H9 (cell line): ENCODE results near the gene NFYC. TPM values are rescaled to one million over a fixed set of nuclear protein-coding genes. Genes with fewer than 3 reads are reported as not detected.

ENCODE experiments used
- DNase-seq: peaks from one replicate; pipeline ENCODE4 v3.0.0-alpha.2; 2017
- H2AFZ ChIP-seq: one replicate; pipeline ENCODE4 v1.6.1; 2013; ENCODE audit warnings: mild to moderate bottlenecking, low read length, control low read depth, moderate library complexity
- H2AK5ac ChIP-seq: 2 replicates; pipeline ENCODE4 v1.6.1; 2013; ENCODE audit warnings: low read length, control low read depth, mixed read lengths; ENCODE audit not compliant: insufficient read length
- H2BK120ac ChIP-seq: one replicate; pipeline ENCODE4 v1.6.1; 2013; ENCODE audit warnings: low read depth, mild to moderate bottlenecking, low read length, control low read depth, inconsistent platforms; ENCODE audit not compliant: poor library complexity, severe bottlenecking
- H2BK12ac ChIP-seq: 2 replicates; pipeline ENCODE4 v1.6.1; 2013; ENCODE audit warnings: low read length, control low read depth, mixed read lengths, low read depth; ENCODE audit not compliant: insufficient read length
- H2BK15ac ChIP-seq: 2 replicates; pipeline ENCODE4 v1.6.1; 2013; ENCODE audit warnings: low read depth, low read length, control low read depth
- H2BK20ac ChIP-seq: one replicate; pipeline ENCODE4 v1.6.1; 2013; ENCODE audit warnings: low read depth, mild to moderate bottlenecking, low read length, control low read depth, inconsistent platforms; ENCODE audit not compliant: poor library complexity, severe bottlenecking
- H2BK5ac ChIP-seq: 2 replicates; pipeline ENCODE4 v1.6.1; 2013; ENCODE audit warnings: low read length, control low read depth, mixed read lengths; ENCODE audit not compliant: insufficient read length
- H3K14ac ChIP-seq: 2 replicates; pipeline ENCODE4 v1.6.1; 2013; ENCODE audit warnings: low read length, control low read depth; ENCODE audit not compliant: insufficient read depth
- H3K18ac ChIP-seq: 2 replicates; pipeline ENCODE4 v1.6.1; 2013; ENCODE audit warnings: low read depth, mild to moderate bottlenecking, mixed read lengths, low read length, control low read depth; ENCODE audit not compliant: insufficient read length
- H3K23ac ChIP-seq: 2 replicates; pipeline ENCODE4 v1.6.1; 2013; ENCODE audit warnings: low read length, control low read depth, mixed read lengths, low read depth; ENCODE audit not compliant: insufficient read length
- H3K23me2 ChIP-seq: 2 replicates; pipeline ENCODE4 v1.6.1; 2013; ENCODE audit warnings: low read depth, mild to moderate bottlenecking, mixed read lengths, low read length, control low read depth; ENCODE audit not compliant: insufficient read length, poor library complexity, severe bottlenecking
- H3K27ac ChIP-seq: 2 replicates; pipeline ENCODE4 v1.5.1; 2013; ENCODE audit warnings: low read length, control low read depth, mixed read lengths, low read depth; ENCODE audit not compliant: insufficient read length
- H3K27me3 ChIP-seq: 2 replicates; pipeline ENCODE4 v1.6.1; 2013; ENCODE audit warnings: low read length, control low read depth, inconsistent platforms; ENCODE audit not compliant: insufficient read depth
- H3K4ac ChIP-seq: 2 replicates; pipeline ENCODE4 v1.6.1; 2013; ENCODE audit warnings: low read depth, mild to moderate bottlenecking, control low read depth, inconsistent platforms, low read length, moderate library complexity
- H3K4me1 ChIP-seq: 2 replicates; pipeline ENCODE4 v1.6.1; 2013; ENCODE audit warnings: low read length, control low read depth, inconsistent platforms; ENCODE audit not compliant: insufficient read depth
- H3K4me2 ChIP-seq: 2 replicates; pipeline ENCODE4 v1.6.1; 2013; ENCODE audit warnings: low read length, control low read depth, mixed read lengths; ENCODE audit not compliant: insufficient read length, insufficient read depth
- H3K56ac ChIP-seq: 2 replicates; pipeline ENCODE4 v1.6.1; 2013; ENCODE audit warnings: low read depth, mild to moderate bottlenecking, mixed read lengths, low read length, control low read depth; ENCODE audit not compliant: insufficient read length
- H3K79me1 ChIP-seq: 2 replicates; pipeline ENCODE4 v1.6.1; 2013; ENCODE audit warnings: low read depth, mild to moderate bottlenecking, moderate library complexity, low read length, control low read depth, inconsistent platforms; ENCODE audit not compliant: insufficient read depth, poor library complexity, severe bottlenecking
- H3K79me2 ChIP-seq: 2 replicates; pipeline ENCODE4 v1.6.1; 2013; ENCODE audit warnings: low read length, control low read depth, inconsistent platforms; ENCODE audit not compliant: insufficient read depth
- H3K9ac ChIP-seq: 2 replicates; pipeline ENCODE4 v1.6.1; 2013; ENCODE audit warnings: low read length, control low read depth, mixed read lengths; ENCODE audit not compliant: insufficient read length; ENCODE audit errors: extremely low read depth
- H3K9me3 ChIP-seq: one replicate; pipeline ENCODE4 v1.6.1; 2013; ENCODE audit warnings: low read depth, low read length, inconsistent platforms; ENCODE audit not compliant: control insufficient read depth
- H3T11ph ChIP-seq: one replicate; pipeline ENCODE4 v1.6.1; 2013; ENCODE audit warnings: mild to moderate bottlenecking, low read length, control low read depth, inconsistent platforms
- H4K20me1 ChIP-seq: one replicate; pipeline ENCODE4 v1.6.1; 2013; ENCODE audit not compliant: control insufficient read depth, insufficient read length, insufficient read depth
- H4K5ac ChIP-seq: 2 replicates; pipeline ENCODE4 v1.6.1; 2013; ENCODE audit warnings: low read depth, mild to moderate bottlenecking, mixed read lengths, low read length, control low read depth; ENCODE audit not compliant: insufficient read length
- H4K8ac ChIP-seq: replicated peaks from 2 replicates; pipeline ENCODE4 v1.6.1; 2013; ENCODE audit warnings: low read length, control low read depth, mixed read lengths, low read depth; ENCODE audit not compliant: insufficient read length
- H4K91ac ChIP-seq: 2 replicates; pipeline ENCODE4 v1.6.1; 2013; ENCODE audit warnings: low read depth, mild to moderate bottlenecking, moderate library complexity, mixed read lengths, low read length, control low read depth; ENCODE audit not compliant: insufficient read length
- H3K27ac Mint-ChIP-seq, 3 experiments: 2 replicates in 2 of 3; 3 replicates in 1 of 3; pipeline ENCODE4 v1.8.0; 2020 to 2021; ENCODE audit warnings: mixed read lengths in 3 of 3, mild to moderate bottlenecking in 1 of 3, moderate library complexity in 1 of 3
- H3K27me3 Mint-ChIP-seq: 2 replicates; pipeline ENCODE4 v1.8.0; 2021; ENCODE audit warnings: low read depth, mild to moderate bottlenecking, moderate library complexity, mixed read lengths
- H3K36me3 Mint-ChIP-seq, 3 experiments: 2 replicates in 2 of 3; 3 replicates in 1 of 3; pipeline ENCODE4 v1.8.0; 2020 to 2021; ENCODE audit warnings: low read depth in 3 of 3, mixed read lengths in 3 of 3; ENCODE audit not compliant: insufficient read depth in 1 of 3
- H3K4me1 Mint-ChIP-seq, 2 experiments: 2 replicates each; pipeline ENCODE4 v1.8.0; 2020; ENCODE audit warnings: mixed read lengths in 2 of 2
- H3K4me3 Mint-ChIP-seq, 2 experiments: 2 replicates in 1 of 2; 3 replicates in 1 of 2; pipeline ENCODE4 v1.8.0; 2020 to 2021; ENCODE audit warnings: mild to moderate bottlenecking in 2 of 2, mixed read lengths in 2 of 2, moderate library complexity in 1 of 2
- H3K9me3 Mint-ChIP-seq, 2 experiments: 2 replicates in 1 of 2; 3 replicates in 1 of 2; pipeline ENCODE4 v1.8.0; 2020; ENCODE audit warnings: mild to moderate bottlenecking in 2 of 2, mixed read lengths in 2 of 2, moderate library complexity in 1 of 2
- WGBS: extraction: QIAGEN DNeasy Blood & Tissue Kit; methylation state at CpG from one replicate; pipeline ENCODE4 v1.1.7; 2013; ENCODE audit warnings: missing lambda C conversion rate, low lambda C conversion rate, mixed read lengths; ENCODE audit not compliant: insufficient read length; ENCODE audit errors: extremely low coverage; 5-methylcytosine and 5-hydroxymethylcytosine counted together
- total RNA-seq: library from RNA; stranded (reverse); gene quantifications from 2 replicates; pipeline ENCODE4 v1.2.1, GENCODE V29; 2021
- TF ChIP-seq, protein P1 (sequence below): fragments of 200-600 bp; sonication (generic); conservative IDR thresholded peaks from 3 replicates; pipeline ENCODE4 v1.8.0; 2021; ENCODE audit warnings: antibody characterized with exemption, mild to moderate bottlenecking

NFYC gene
- total RNA-seq, 1 experiment from 2014 or later, result 54.7 TPM

DNA sequence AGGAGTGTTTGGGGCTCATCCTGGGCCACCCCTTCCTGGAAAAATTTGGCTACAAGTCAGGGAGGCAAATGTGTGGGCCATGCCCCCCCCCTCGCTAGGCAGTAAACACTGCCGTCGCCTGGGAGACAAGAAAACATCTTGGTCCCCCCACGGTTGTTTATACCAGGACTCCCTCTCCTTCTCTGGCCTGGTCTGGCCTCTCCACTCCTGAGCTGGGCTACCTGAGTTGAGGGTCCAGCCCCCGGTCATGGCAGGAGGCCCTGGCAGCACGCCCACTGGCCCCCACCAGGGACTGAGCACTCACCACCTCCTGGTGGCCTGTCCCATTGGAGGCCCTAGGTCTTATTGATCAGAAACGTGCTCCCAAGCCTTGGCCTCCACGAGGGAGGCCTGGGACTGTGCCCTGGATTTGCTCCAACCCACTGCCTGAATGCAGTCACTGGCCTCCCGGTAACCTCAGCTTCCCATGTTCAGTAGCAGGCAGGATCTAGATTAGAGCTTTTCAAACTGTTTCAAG, 107.9 kb downstream of the NFYC start:
- H3K36me3 Mint-ChIP-seq, result no peaks in the 10 kb centered on the region

More for the DNA sequence above, 107.9 kb downstream of the NFYC start:
- no peak for DNase-seq
- peaks cover 40 to 62% of the 10 kb centered on the region in 2 experiments for H3K4me1 Mint-ChIP-seq
- Histone ChIP-seq H4K5ac (no peak overlapping the region), H3K27me3 (no peaks in the 10 kb centered on the region), H2BK120ac (no peak overlapping the region), H3K4me1 (0 out of 2 replicates have a peak, but pooled peaks cover 2% of the 10 kb centered on the region), H3K79me1 (no peaks in the 10 kb centered on the region), H4K20me1 (no peaks in the 10 kb centered on the region), H3K27ac (no peak overlapping the region), H3K14ac (0 out of 2 replicates have a peak overlapping the region, but pooled peaks have one; percentile 34), H2AK5ac (no peak overlapping the region), H3K23ac (no peak overlapping the region), H4K8ac (no peak overlapping the region), H3K18ac (no peak overlapping the region), H2AFZ (no peak overlapping the region), H3K4me2 (no peak overlapping the region), H2BK15ac (0 out of 2 replicates have a peak overlapping the region, but pooled peaks have one; percentile 14), H3K23me2 (peaks cover 3% of the 10 kb centered on the region), H3K79me2 (no peaks in the 10 kb centered on the region), H2BK5ac (no peak overlapping the region), H3K9ac (no peak overlapping the region), H3K4ac (no peak overlapping the region; the same call in 1 of the 2 replicates), H3T11ph (no peak overlapping the region), H3K56ac (no peak overlapping the region), H3K9me3 (no peaks in the 10 kb centered on the region), H2BK12ac (no peak overlapping the region), H2BK20ac (no peak overlapping the region), H4K91ac (no peak overlapping the region)
- H3K4me3 Mint-ChIP-seq, result no peak overlapping the region
- peaks cover 16% of the 10 kb centered on the region for H3K27me3 Mint-ChIP-seq
- H3K27ac Mint-ChIP-seq, result peak overlapping the region in 1 of 3 experiments; percentile 68; a peak in 2 of 7 replicates
- TF ChIP-seq, protein P1, sequence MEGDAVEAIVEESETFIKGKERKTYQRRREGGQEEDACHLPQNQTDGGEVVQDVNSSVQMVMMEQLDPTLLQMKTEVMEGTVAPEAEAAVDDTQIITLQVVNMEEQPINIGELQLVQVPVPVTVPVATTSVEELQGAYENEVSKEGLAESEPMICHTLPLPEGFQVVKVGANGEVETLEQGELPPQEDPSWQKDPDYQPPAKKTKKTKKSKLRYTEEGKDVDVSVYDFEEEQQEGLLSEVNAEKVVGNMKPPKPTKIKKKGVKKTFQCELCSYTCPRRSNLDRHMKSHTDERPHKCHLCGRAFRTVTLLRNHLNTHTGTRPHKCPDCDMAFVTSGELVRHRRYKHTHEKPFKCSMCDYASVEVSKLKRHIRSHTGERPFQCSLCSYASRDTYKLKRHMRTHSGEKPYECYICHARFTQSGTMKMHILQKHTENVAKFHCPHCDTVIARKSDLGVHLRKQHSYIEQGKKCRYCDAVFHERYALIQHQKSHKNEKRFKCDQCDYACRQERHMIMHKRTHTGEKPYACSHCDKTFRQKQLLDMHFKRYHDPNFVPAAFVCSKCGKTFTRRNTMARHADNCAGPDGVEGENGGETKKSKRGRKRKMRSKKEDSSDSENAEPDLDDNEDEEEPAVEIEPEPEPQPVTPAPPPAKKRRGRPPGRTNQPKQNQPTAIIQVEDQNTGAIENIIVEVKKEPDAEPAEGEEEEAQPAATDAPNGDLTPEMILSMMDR, result no peak
- no CpG with 5 or more reads among the region's 9 CpGs for WGBS
- no peaks in the 10 kb centered on the region for H3K9me3 Mint-ChIP-seq
